ENCODE results near the gene ZNF483.
A peak's percentile ranks its signal among the peaks of the same experiment; 100 is the strongest.
"Not testable (repeated sequence)": the region's sequence is repeated elsewhere in the genome, so short reads cannot be mapped to it uniquely, and the experiment has no call there.

Gene ZNF483

GRCh38 chr9:111501648-111502047 lies 23.3 kb upstream of the ZNF483 start:
- no peak overlapping the region for H3K4me3 ChIP-seq (ENCODE audit: low read depth, low read length)
- no peaks in the 10 kb centered on the region for H3K9me3 ChIP-seq (ENCODE audit: control insufficient read depth, insufficient read depth, low read depth, low read length)
- H3K27ac ChIP-seq (ENCODE audit: low read depth, low read length): no peak overlapping the region
- H3K36me3 ChIP-seq (ENCODE audit: control insufficient read depth, insufficient read depth, low read length): no peaks in the 10 kb centered on the region
- H3K27me3 ChIP-seq (ENCODE audit: control insufficient read depth, insufficient read depth, low read length): no peaks in the 10 kb centered on the region
- no peak overlapping the region for H3K9ac ChIP-seq (ENCODE audit: low read length)
- peaks cover 4% of the 10 kb centered on the region for H3K4me1 ChIP-seq (ENCODE audit: control insufficient read depth, insufficient read depth, low read length)

GRCh38 chr9:111502506-111502905 lies 22.5 kb upstream of the ZNF483 start:
- no peak overlapping the region for H3K27ac ChIP-seq (ENCODE audit: low read depth, low read length)
- H3K4me3 ChIP-seq (ENCODE audit: low read depth, low read length): no peak overlapping the region
- no peaks in the 10 kb centered on the region for H3K9me3 ChIP-seq (ENCODE audit: control insufficient read depth, insufficient read depth, low read depth, low read length)
- H3K9ac ChIP-seq (ENCODE audit: low read length): no peak overlapping the region
- no peaks in the 10 kb centered on the region for H3K36me3 ChIP-seq (ENCODE audit: control insufficient read depth, insufficient read depth, low read length)
- H3K27me3 ChIP-seq (ENCODE audit: control insufficient read depth, insufficient read depth, low read length): no peaks in the 10 kb centered on the region
- H3K4me1 ChIP-seq (ENCODE audit: control insufficient read depth, insufficient read depth, low read length): peaks cover 4% of the 10 kb centered on the region

GRCh38 chr9:111511581-111511980 lies 13.4 kb upstream of the ZNF483 start:
- not testable (repeated sequence) for H3K27ac ChIP-seq (ENCODE audit: low read depth, low read length); H3K27me3 ChIP-seq (ENCODE audit: control insufficient read depth, insufficient read depth, low read length); H3K4me3 ChIP-seq (ENCODE audit: low read depth, low read length); H3K4me1 ChIP-seq (ENCODE audit: control insufficient read depth, insufficient read depth, low read length); H3K9ac ChIP-seq (ENCODE audit: low read length); H3K36me3 ChIP-seq (ENCODE audit: control insufficient read depth, insufficient read depth, low read length)
- peaks cover 20% of the 10 kb centered on the region for H3K9me3 ChIP-seq (ENCODE audit: control insufficient read depth, insufficient read depth, low read depth, low read length)

GRCh38 chr9:111514967-111515366 lies 10.0 kb upstream of the ZNF483 start:
- Histone ChIP-seq H3K4me1 (ENCODE audit: control insufficient read depth, insufficient read depth, low read length) (no peaks in the 10 kb centered on the region; the same call in 1 of the 2 replicates), H3K9me3 (ENCODE audit: control insufficient read depth, insufficient read depth, low read depth, low read length) (peaks cover 18% of the 10 kb centered on the region), H3K27ac (ENCODE audit: low read depth, low read length) (no peak overlapping the region), H3K36me3 (ENCODE audit: control insufficient read depth, insufficient read depth, low read length) (no peaks in the 10 kb centered on the region), H3K4me3 (ENCODE audit: low read depth, low read length) (no peak overlapping the region), H3K27me3 (ENCODE audit: control insufficient read depth, insufficient read depth, low read length) (no peaks in the 10 kb centered on the region), H3K9ac (ENCODE audit: low read length) (no peak overlapping the region)

- peaks cover 8% of the 10 kb centered on the region; the same call in 1 of the 2 replicates for H3K9me3 ChIP-seq (ENCODE audit: control insufficient read depth, insufficient read depth, low read depth, low read length)
- no peak overlapping the region for H3K9ac ChIP-seq (ENCODE audit: low read length)
- H3K27ac ChIP-seq (ENCODE audit: low read depth, low read length): no peak overlapping the region
- no peaks in the 10 kb centered on the region for H3K27me3 ChIP-seq (ENCODE audit: control insufficient read depth, insufficient read depth, low read length)
- H3K4me3 ChIP-seq (ENCODE audit: low read depth, low read length): no peak overlapping the region
- no peaks in the 10 kb centered on the region; the same call in 1 of the 2 replicates for H3K4me1 ChIP-seq (ENCODE audit: control insufficient read depth, insufficient read depth, low read length)
- no peaks in the 10 kb centered on the region for H3K36me3 ChIP-seq (ENCODE audit: control insufficient read depth, insufficient read depth, low read length)
Measured at GRCh38 chr9:111516061-111516465, 8.9 kb upstream of the ZNF483 start.

GRCh38 chr9:111524731-111525055 lies 286 bp upstream of the ZNF483 start:
- H3K27ac ChIP-seq (ENCODE audit: low read depth, low read length): no peak overlapping the region

GRCh38 chr9:111527347-111527746 lies 2.4 kb downstream of the ZNF483 start:
- Histone ChIP-seq H3K27ac (ENCODE audit: low read depth, low read length) (peak overlapping the region; percentile 97), H3K9me3 (ENCODE audit: control insufficient read depth, insufficient read depth, low read depth, low read length) (peaks cover 3% of the 10 kb centered on the region; the same call in 1 of the 2 replicates), H3K9ac (ENCODE audit: low read length) (peak overlapping the region; percentile 65), H3K4me3 (ENCODE audit: low read depth, low read length) (no peak overlapping the region), H3K36me3 (ENCODE audit: control insufficient read depth, insufficient read depth, low read length) (peaks cover 37% of the 10 kb centered on the region), H3K4me1 (ENCODE audit: control insufficient read depth, insufficient read depth, low read length) (peaks cover 45% of the 10 kb centered on the region), H3K27me3 (ENCODE audit: control insufficient read depth, insufficient read depth, low read length) (no peaks in the 10 kb centered on the region)

More at GRCh38 chr9:111524731-111525055, 286 bp upstream of the ZNF483 start:
- peaks cover 34% of the 10 kb centered on the region for H3K4me1 ChIP-seq (ENCODE audit: control insufficient read depth, insufficient read depth, low read length)
- no peaks in the 10 kb centered on the region for H3K9me3 ChIP-seq (ENCODE audit: control insufficient read depth, insufficient read depth, low read depth, low read length)
- H3K9ac ChIP-seq (ENCODE audit: low read length): peak overlapping the region; percentile 85
- H3K27me3 ChIP-seq (ENCODE audit: control insufficient read depth, insufficient read depth, low read length): no peaks in the 10 kb centered on the region
- peak overlapping the region; percentile 78 for H3K4me3 ChIP-seq (ENCODE audit: low read depth, low read length)
- peaks cover 16% of the 10 kb centered on the region for H3K36me3 ChIP-seq (ENCODE audit: control insufficient read depth, insufficient read depth, low read length)

- no peaks in the 10 kb centered on the region for H3K27me3 ChIP-seq (ENCODE audit: control insufficient read depth, insufficient read depth, low read length)
- peak overlapping the region; percentile 44 for H3K9ac ChIP-seq (ENCODE audit: low read length)
Measured at GRCh38 chr9:111529787-111530186, 4.8 kb downstream of the ZNF483 start.

GRCh38 chr9:111531716-111532115 lies 6.7 kb downstream of the ZNF483 start:
- Histone ChIP-seq H3K9me3 (ENCODE audit: control insufficient read depth, insufficient read depth, low read depth, low read length) (peaks cover 27% of the 10 kb centered on the region), H3K27ac (ENCODE audit: low read depth, low read length) (no peak overlapping the region), H3K36me3 (ENCODE audit: control insufficient read depth, insufficient read depth, low read length) (peaks cover 78% of the 10 kb centered on the region), H3K9ac (ENCODE audit: low read length) (no peak overlapping the region), H3K4me3 (ENCODE audit: low read depth, low read length) (no peak overlapping the region), H3K27me3 (ENCODE audit: control insufficient read depth, insufficient read depth, low read length) (no peaks in the 10 kb centered on the region), H3K4me1 (ENCODE audit: control insufficient read depth, insufficient read depth, low read length) (peaks cover 37% of the 10 kb centered on the region)

More at GRCh38 chr9:111529787-111530186, 4.8 kb downstream of the ZNF483 start:
- Histone ChIP-seq H3K4me1 (ENCODE audit: control insufficient read depth, insufficient read depth, low read length) (peaks cover 41% of the 10 kb centered on the region), H3K36me3 (ENCODE audit: control insufficient read depth, insufficient read depth, low read length) (peaks cover 61% of the 10 kb centered on the region), H3K4me3 (ENCODE audit: low read depth, low read length) (peak overlapping the region; percentile 34), H3K27ac (ENCODE audit: low read depth, low read length) (peak overlapping the region; percentile 97), H3K9me3 (ENCODE audit: control insufficient read depth, insufficient read depth, low read depth, low read length) (peaks cover 16% of the 10 kb centered on the region; the same call in 1 of the 2 replicates)

GRCh38 chr9:111533099-111533790 lies 8.3 kb downstream of the ZNF483 start:
- no peak overlapping the region; the same call in 1 of the 2 replicates for H3K27ac ChIP-seq (ENCODE audit: low read depth, low read length)
- H3K36me3 ChIP-seq (ENCODE audit: control insufficient read depth, insufficient read depth, low read length): peaks cover 82% of the 10 kb centered on the region
- peaks cover 23% of the 10 kb centered on the region for H3K4me1 ChIP-seq (ENCODE audit: control insufficient read depth, insufficient read depth, low read length)
- H3K9ac ChIP-seq (ENCODE audit: low read length): no peak overlapping the region
- no peaks in the 10 kb centered on the region for H3K27me3 ChIP-seq (ENCODE audit: control insufficient read depth, insufficient read depth, low read length)
- H3K4me3 ChIP-seq (ENCODE audit: low read depth, low read length): no peak overlapping the region
- peaks cover 40% of the 10 kb centered on the region for H3K9me3 ChIP-seq (ENCODE audit: control insufficient read depth, insufficient read depth, low read depth, low read length)

- Histone ChIP-seq H3K9me3 (ENCODE audit: control insufficient read depth, insufficient read depth, low read depth, low read length) (peaks cover 92% of the 10 kb centered on the region), H3K27ac (ENCODE audit: low read depth, low read length) (no peak overlapping the region), H3K4me3 (ENCODE audit: low read depth, low read length) (0 out of 2 replicates have a peak overlapping the region, but pooled peaks have one; percentile 3), H3K4me1 (ENCODE audit: control insufficient read depth, insufficient read depth, low read length) (no peaks in the 10 kb centered on the region), H3K27me3 (ENCODE audit: control insufficient read depth, insufficient read depth, low read length) (no peaks in the 10 kb centered on the region), H3K36me3 (ENCODE audit: control insufficient read depth, insufficient read depth, low read length) (peaks cover 98% of the 10 kb centered on the region), H3K9ac (ENCODE audit: low read length) (no peak overlapping the region)
Measured at GRCh38 chr9:111542497-111543254, 17.7 kb downstream of the ZNF483 start.

Measured in HUES6 (cell line).